ENCODE results near the gene CBX3.
A peak's percentile ranks its signal among the peaks of the same experiment; 100 is the strongest.

GRCh38 chr7:26208040-26208439, 6.5 kb downstream of the CBX3 start:
- TF ChIP-seq GATA3 (IDR thresholded peaks at IDR 0.05; ENCODE audit: low read depth, low read length), result no peak
- TF ChIP-seq GATA2 (IDR thresholded peaks at IDR 0.05; ENCODE audit: low read depth, low read length), result peak; percentile 61

Data from SH-SY5Y (cell line).